GM19193 (cell line): Measurements from ENCODE around the gene ZCCHC24.

ENCODE experiments used
- POLR2A ChIP-seq: IDR thresholded peaks from 4 replicates; pipeline ENCODE4 v1.6.1; 2011; ENCODE audit not compliant: insufficient read depth, insufficient read length; ENCODE audit errors: extremely low read depth

ZCCHC24 gene

DNA sequence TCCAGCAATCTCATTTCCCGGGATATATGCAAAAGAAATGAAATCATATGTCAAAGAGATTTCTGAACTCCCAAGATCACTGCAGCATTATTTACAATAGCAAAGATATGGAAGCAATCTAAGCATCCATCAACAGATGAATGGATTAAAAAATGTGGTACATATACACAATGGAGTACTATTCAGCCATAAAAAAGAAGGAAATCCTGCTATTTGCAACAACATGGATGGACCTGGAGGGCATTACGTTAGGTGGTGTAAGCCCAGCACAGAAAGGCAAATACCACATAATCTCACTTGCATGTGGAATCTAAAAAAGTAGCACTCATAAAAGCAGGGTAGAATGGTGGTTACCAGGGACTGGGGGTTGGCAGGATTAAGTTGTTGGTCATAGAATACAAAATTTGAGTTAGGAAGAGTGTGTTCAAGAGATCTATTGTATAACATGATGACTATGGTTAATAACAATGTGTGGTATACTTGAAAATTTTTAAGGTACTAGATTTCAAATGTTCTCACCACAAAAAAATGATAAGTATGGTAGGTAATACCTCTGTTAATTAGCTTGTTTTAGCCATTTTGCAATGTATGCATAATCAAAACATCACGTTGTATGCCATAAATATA, 34.0 kb upstream of the ZCCHC24 start:
- no peak for TF ChIP-seq POLR2A

DNA sequence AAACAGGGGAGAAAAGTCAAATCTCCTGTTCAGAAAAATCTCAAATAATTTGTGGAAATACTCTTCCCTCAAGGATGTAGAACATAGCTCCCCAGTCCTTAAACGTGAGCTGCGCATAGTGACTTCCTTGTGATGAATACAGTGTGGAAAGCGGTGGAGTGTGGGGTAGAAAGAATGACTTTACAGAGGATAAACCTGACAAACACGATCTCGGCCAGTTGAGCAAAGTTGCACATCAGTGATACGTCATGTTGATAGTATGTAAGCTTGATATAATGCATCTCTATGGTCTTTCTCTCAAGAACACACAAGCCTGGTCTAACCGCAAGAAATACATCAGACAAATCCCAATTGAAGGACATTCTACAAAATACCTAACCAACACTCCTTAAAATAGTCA, 32.0 kb upstream of the ZCCHC24 start:
- TF ChIP-seq POLR2A, result no peak

DNA sequence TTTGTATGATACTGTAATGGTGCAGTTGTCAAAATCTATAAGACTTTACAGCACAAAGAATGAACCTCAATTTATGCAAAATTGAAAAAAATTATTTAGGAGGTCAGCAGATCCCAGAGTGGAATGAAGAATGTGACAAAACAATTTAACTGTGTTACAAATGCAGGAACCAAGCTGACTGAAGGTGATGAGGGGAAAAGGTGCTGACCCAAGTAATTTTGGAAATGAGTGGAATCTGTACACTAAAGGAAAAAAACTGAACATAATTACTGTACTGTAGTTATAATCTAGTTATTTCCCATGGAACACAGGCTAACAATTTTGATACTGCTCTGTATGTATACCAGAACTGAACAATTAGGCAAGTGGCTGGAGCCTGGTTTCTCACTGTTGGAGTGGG, 31.2 kb upstream of the ZCCHC24 start:
- no peak for TF ChIP-seq POLR2A

DNA sequence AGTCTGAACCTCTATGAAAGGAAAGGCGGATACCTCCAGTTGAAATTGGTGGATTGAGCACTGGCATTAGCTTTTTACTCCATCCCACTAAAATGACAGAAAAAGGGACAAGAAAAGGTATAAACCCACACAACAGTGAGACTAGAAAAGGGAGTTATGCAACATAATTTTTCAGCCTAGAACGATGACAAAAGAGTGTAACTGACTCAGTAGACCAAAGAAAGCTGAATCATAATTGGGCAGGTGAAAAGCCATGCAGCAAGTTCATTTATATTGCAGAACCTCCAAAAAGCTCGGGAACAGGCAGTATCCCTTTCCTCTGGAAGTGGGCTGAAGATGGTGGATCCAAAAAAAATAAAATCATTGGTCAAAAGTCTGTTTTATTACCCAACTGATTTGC, 30.5 kb upstream of the ZCCHC24 start:
- TF ChIP-seq POLR2A, result no peak

DNA sequence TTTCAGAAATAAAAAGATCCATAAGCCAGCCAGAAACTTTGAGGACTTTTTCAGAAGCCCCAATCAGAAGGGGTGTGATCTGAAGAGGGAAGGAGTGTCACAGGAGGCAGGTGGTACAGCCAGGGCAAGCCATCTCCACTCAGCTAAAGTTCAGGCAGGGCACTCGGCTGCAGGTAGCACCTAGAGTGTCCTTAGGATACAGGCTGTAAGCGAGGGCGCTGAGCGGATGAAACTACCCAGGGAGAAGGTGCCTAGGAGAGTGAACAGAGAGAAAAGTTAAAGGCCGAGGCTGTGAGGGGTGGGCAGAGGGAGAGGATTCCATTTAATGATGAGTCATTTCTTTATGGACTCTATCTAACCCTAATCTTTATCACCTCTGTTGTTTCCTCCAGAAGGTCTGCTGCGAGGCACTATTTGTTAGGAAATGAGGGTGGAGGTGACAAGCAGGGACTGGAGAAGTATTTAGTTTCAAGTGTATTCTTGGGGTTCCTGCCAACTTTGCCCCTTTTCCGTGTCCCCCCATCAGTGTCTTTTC, 29.8 kb upstream of the ZCCHC24 start:
- TF ChIP-seq POLR2A, result no peak

DNA sequence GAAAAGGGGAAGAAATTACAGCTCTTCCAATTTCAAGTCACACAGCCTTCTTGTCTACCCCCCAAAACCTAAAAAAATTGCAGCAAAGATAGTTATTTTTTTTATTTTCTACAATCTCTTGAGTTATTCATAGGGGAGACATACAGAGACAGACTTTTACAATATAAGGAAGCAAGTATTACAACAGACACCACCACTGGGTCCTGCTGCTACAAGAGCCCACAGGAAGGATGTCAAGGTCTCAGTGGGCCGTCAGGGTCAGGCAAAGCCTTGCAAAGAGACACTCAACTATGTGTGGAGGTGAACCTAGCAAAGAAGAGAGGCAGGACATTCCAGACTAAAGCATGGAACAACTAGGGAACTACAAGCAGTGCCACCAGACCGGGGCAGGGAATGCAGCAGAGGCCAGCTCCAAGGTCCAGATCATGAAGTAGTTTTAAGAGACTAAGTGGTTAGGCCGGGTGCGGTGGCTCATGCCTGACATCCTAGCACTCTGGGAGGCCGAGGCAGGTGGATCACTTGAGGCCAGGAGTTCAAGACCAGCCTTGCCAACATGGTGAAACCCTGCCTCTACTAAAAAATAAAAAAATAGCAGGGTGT, 28.2 kb upstream of the ZCCHC24 start:
- TF ChIP-seq POLR2A, result no peak

DNA sequence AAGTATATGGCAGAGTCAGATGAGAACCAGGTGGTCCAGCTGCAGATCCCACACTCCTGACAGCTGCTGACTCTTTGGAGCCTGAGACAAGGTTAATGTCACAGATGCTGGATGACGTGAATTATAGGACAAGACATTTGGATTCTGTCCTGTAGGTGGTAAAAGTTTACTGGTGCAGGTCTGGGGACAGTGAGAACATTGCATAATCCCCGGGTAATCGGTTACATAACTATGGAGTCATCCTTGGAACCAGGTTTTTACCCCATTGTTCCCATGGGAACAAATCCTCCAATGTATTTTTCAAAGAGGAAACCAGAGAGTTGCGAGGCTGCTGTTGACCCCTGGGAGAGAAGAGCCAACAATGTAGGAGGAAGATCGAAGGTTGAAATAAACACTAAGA, 27.5 kb upstream of the ZCCHC24 start:
- no peak for TF ChIP-seq POLR2A

- TF ChIP-seq POLR2A, result no peak
Measured at GRCh38 chr10:79472449-79472848, 27.0 kb upstream of the ZCCHC24 start.

GRCh38 chr10:79471776-79472175, 26.4 kb upstream of the ZCCHC24 start:
- no peak for TF ChIP-seq POLR2A

DNA sequence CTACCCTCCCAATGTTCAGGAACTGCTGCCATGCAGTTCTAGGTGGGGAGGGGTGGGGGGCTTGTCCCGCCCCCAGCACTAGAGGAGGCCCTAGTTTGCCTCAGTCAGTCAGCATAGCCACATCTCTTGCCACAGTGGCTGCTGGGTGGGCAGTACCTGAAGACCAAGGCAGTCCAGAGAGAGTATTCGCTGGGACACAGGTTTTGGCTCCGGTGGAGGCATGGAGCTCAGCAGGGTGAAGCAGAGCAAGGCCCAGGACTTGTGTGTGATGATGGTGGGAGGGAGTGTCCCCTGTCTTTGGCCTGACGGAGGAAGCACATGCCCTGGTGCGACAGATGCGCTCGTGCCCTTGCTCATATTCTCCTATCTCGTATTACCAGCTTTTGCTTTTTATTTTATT, 24.7 kb upstream of the ZCCHC24 start:
- no peak for TF ChIP-seq POLR2A

- no peak for TF ChIP-seq POLR2A
Measured at GRCh38 chr10:79468841-79469585, 23.6 kb upstream of the ZCCHC24 start.

DNA sequence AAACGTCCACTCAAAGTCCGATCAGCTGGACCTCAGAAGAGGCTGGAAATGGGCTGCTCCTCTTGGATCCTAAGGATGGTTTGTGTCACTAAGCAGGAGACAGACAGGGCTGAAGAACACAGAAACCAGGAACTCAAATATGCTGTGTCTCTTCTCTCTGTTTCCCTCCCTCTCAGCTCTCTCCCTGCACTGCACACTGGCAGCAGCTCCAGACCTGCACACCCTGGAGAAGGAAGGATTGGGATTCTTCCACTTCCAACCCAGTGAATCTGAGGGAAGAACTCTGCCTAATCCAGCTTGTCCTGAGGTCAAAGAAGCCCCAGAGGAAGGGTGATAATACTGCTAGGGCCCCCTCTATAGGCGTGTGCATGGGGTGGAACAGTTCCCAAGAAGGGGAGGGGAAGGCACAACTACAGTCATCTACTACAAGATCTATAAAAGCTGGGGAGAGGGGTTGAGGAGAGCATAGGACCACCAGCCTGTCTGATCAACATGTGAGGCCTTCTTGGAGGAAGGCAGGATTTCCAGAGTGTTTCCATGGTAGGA, 22.7 kb upstream of the ZCCHC24 start:
- TF ChIP-seq POLR2A, result no peak

- TF ChIP-seq POLR2A, result no peak
Measured at GRCh38 chr10:79465341-79465740, 19.9 kb upstream of the ZCCHC24 start.

- TF ChIP-seq POLR2A, result no peak
Measured at GRCh38 chr10:79463578-79464496, 18.4 kb upstream of the ZCCHC24 start.
